Heart left ventricle (tissue), 13 donors: ENCODE results near the gene ATF6.

Experiments
- POLR2A ChIP-seq, 2 donors: fragments of 450-650 bp; IDR thresholded peaks; one replicate each; pipeline ENCODE4 v1.6.1; 2017; ENCODE audit warnings: antibody characterized with exemption in 2 of 2, mild to moderate bottlenecking in 2 of 2, moderate library complexity in 2 of 2
- TF ChIP-seq, protein P1 (sequence below), 12 donors: fragments of 200-600 bp; sonication (generic) in 4 of 12; IDR thresholded peaks; one replicate each; pipeline versions ENCODE4 v1.5.0 to v1.8.0; 2018 to 2022; ENCODE audit warnings: antibody characterized with exemption in 12 of 12, mild to moderate bottlenecking in 5 of 12
- donor health status: ischemic (EF 13 %, LVEDD 7.1; RV severe dilation, severe dysfunction).
- donor health status: DM: no; HTN: yes; CAD: no.
- donor health status: DM: no; HTN: no; CAD: no.
- donor health status: ischemic (EF 25% LVEDD 6.9; RV normal size, moderate dysfunction).
- donor health status: ischemic (EF 25% LVEDD 5.7; RV mildly dilated, moderate dysfunction).
- donor health status: ischemic (EF 35%, LVEDD 5.7; RV mildly dilated, moderate dysfunction).
- donor health status: nonischemic (EF 11% LVEDD 7.7; RV severe dilation, severe dysfunction).
- donor health status: DM: yes; HTN: yes; CAD: no.
- donor health status: PGD.
- donor health status: ischemic (EF 29% LVEDD 5.4; RV normal size, mild dysfunction).
- donor health status: nonischemic (EF 23%, LVEDD 6.1; RV moderate dilation, normal function).

DNA sequence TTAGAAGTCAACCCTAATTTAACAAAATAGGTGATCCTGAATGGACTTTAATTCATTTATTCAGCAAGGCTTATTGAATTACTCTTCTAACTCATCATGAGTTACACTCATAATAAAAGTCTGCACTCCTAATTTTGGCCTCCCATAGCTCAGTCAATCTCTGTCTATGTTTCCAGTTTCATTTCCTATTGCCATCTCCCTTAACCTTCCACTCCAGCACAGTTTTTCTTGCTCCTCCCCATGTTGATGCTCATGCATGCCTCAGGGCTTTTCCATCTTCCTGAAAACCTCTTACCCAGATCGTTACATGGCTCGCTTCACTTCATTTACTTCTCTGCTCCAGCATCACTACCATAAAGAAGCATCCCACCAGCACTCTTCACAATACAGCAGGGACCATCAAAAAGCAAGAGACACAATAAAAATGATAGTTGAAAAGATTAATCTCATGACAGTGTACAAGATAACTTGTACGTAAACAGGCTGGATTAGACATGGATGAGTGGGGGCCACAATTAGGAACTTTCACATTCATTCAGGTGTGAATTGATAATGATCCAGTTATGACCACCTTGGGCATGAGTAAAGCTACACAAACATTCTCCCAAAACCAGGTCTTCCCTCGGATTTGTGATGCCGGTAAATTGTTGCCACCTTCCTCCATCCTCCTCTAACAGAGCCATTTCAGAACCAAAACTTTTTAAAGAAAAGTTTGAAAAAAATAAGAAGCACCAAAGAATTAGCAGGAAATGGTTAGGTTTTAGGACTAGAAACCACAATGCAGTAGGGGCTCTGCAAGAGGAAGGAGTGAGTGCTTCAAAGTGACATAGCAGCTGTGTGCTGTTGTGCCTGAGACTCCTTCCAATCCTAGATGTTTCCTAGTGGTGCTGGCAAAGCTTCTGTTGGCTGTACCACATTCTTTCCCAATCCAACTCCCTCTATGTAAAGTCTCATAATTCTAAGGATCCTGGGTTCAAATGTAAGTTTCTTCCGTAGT is 167.8 kb downstream of the ATF6 start:
- TF ChIP-seq, protein P1, sequence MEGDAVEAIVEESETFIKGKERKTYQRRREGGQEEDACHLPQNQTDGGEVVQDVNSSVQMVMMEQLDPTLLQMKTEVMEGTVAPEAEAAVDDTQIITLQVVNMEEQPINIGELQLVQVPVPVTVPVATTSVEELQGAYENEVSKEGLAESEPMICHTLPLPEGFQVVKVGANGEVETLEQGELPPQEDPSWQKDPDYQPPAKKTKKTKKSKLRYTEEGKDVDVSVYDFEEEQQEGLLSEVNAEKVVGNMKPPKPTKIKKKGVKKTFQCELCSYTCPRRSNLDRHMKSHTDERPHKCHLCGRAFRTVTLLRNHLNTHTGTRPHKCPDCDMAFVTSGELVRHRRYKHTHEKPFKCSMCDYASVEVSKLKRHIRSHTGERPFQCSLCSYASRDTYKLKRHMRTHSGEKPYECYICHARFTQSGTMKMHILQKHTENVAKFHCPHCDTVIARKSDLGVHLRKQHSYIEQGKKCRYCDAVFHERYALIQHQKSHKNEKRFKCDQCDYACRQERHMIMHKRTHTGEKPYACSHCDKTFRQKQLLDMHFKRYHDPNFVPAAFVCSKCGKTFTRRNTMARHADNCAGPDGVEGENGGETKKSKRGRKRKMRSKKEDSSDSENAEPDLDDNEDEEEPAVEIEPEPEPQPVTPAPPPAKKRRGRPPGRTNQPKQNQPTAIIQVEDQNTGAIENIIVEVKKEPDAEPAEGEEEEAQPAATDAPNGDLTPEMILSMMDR (IDR thresholded peaks at IDR 0.05) = no peak
- TF ChIP-seq POLR2A (IDR thresholded peaks at IDR 0.05) = no peak
